Measurements from ENCODE around the gene MS4A12. TPM values are rescaled to one million over a fixed set of nuclear protein-coding genes. Genes with fewer than 3 reads are reported as not detected.
"Not testable (repeated sequence)": the region's sequence is repeated elsewhere in the genome, so short reads cannot be mapped to it uniquely, and the experiment has no call there.

Gene MS4A12
- total RNA-seq, 6 experiments from 2014 or later: not detected

- intact Hi-C loops (cut with DNase I): no loop called here
- WGBS (ENCODE audit: insufficient coverage, low coverage, low lambda C conversion rate, missing lambda C conversion rate): 62% methylated on average over 4 of the region's 4 CpGs
- H3K36me3 ChIP-seq: no peaks in the 10 kb centered on the region
- no peaks in the 10 kb centered on the region for H3K9me3 ChIP-seq
- no peaks in the 10 kb centered on the region for H3K27me3 ChIP-seq
- ATAC-seq (no peak), DNase-seq (no peak)
- TF ChIP-seq POLR2A (IDR thresholded peaks at IDR 0.05) (no peak), CTCF (IDR thresholded peaks at IDR 0.05) (no peak)
- no peaks in the 10 kb centered on the region for H3K4me1 ChIP-seq
- H3K4me3 ChIP-seq: no peak overlapping the region
- no peak overlapping the region for H3K27ac ChIP-seq
These were observed 6.3 kb downstream of the MS4A12 start for GRCh38 chr11:60498853-60499252.

- Histone ChIP-seq H3K36me3 (no peaks in the 10 kb centered on the region), H3K27ac (no peak overlapping the region), H3K4me1 (no peaks in the 10 kb centered on the region), H3K27me3 (no peaks in the 10 kb centered on the region), H3K9me3 (no peaks in the 10 kb centered on the region), H3K4me3 (no peak overlapping the region)
- TF ChIP-seq CTCF (IDR thresholded peaks at IDR 0.05): no peak
- TF ChIP-seq POLR2A (IDR thresholded peaks at IDR 0.05): no peak
- intact Hi-C loops (cut with DNase I): no loop called here
- 53% methylated on average over 3 of the region's 3 CpGs for WGBS (ENCODE audit: insufficient coverage, low coverage, low lambda C conversion rate, missing lambda C conversion rate)
- ATAC-seq (no peak), DNase-seq (no peak)
These were observed 7.8 kb downstream of the MS4A12 start for GRCh38 chr11:60500276-60500910.

- ATAC-seq: no peak
- intact Hi-C loops (cut with DNase I): no loop called here
These were observed 9.7 kb downstream of the MS4A12 start for GRCh38 chr11:60502221-60502775.

GRCh38 chr11:60504219-60504905 lies 11.8 kb downstream of the MS4A12 start:
- H3K4me3 ChIP-seq: no peak overlapping the region
- no peaks in the 10 kb centered on the region for H3K27me3 ChIP-seq
- no peaks in the 10 kb centered on the region for H3K4me1 ChIP-seq
- no peaks in the 10 kb centered on the region for H3K36me3 ChIP-seq
- WGBS (ENCODE audit: insufficient coverage, low coverage, low lambda C conversion rate, missing lambda C conversion rate): 46% methylated on average over 3 of the region's 3 CpGs
- ATAC-seq (no peak), DNase-seq (no peak)
- intact Hi-C loops (cut with DNase I): no loop called here
- TF ChIP-seq CTCF (IDR thresholded peaks at IDR 0.05): no peak
- TF ChIP-seq POLR2A (IDR thresholded peaks at IDR 0.05): no peak
- H3K27ac ChIP-seq: no peak overlapping the region
- no peaks in the 10 kb centered on the region for H3K9me3 ChIP-seq

More at GRCh38 chr11:60502221-60502775, 9.7 kb downstream of the MS4A12 start:
- H3K27ac ChIP-seq: no peak overlapping the region
- H3K4me3 ChIP-seq: no peak overlapping the region
- no peaks in the 10 kb centered on the region for H3K36me3 ChIP-seq
- TF ChIP-seq CTCF (IDR thresholded peaks at IDR 0.05) (no peak), POLR2A (IDR thresholded peaks at IDR 0.05) (no peak)
- H3K27me3 ChIP-seq: no peaks in the 10 kb centered on the region
- 33% methylated on average over 3 of the region's 3 CpGs for WGBS (ENCODE audit: insufficient coverage, low coverage, low lambda C conversion rate, missing lambda C conversion rate)
- no peaks in the 10 kb centered on the region for H3K4me1 ChIP-seq
- DNase-seq: no peak
- H3K9me3 ChIP-seq: no peaks in the 10 kb centered on the region

- H3K27ac ChIP-seq; H3K36me3 ChIP-seq; intact Hi-C loops (cut with DNase I); H3K4me1 ChIP-seq; DNase-seq; H3K9me3 ChIP-seq; H3K4me3 ChIP-seq; ATAC-seq; H3K27me3 ChIP-seq: not testable (repeated sequence)
- WGBS (ENCODE audit: insufficient coverage, low coverage, low lambda C conversion rate, missing lambda C conversion rate): 78% methylated on average over 7 of the region's 15 CpGs
These were observed 17.0 kb downstream of the MS4A12 start for GRCh38 chr11:60509609-60510008.

- ATAC-seq; H3K36me3 ChIP-seq; H3K9me3 ChIP-seq; H3K4me3 ChIP-seq; DNase-seq; intact Hi-C loops (cut with DNase I); H3K27me3 ChIP-seq; H3K27ac ChIP-seq; H3K4me1 ChIP-seq: not testable (repeated sequence)
- WGBS (ENCODE audit: insufficient coverage, low coverage, low lambda C conversion rate, missing lambda C conversion rate): no CpG with 5 or more reads among the region's 28 CpGs
These were observed 17.6 kb downstream of the MS4A12 start for GRCh38 chr11:60510209-60510608.

Data from right lobe of liver (tissue), 6 donors.